NOMO-1 treated with dmso at 0.1 percent for 144 hours (cell line): ENCODE data around the gene ROBO2.

Experiments used
- DNase-seq: peaks from one replicate; lab custom pipeline; 2025; ENCODE audit not compliant: unreplicated experiment; lab: John Stamatoyannopoulos, UW

The ROBO2 gene

DNA sequence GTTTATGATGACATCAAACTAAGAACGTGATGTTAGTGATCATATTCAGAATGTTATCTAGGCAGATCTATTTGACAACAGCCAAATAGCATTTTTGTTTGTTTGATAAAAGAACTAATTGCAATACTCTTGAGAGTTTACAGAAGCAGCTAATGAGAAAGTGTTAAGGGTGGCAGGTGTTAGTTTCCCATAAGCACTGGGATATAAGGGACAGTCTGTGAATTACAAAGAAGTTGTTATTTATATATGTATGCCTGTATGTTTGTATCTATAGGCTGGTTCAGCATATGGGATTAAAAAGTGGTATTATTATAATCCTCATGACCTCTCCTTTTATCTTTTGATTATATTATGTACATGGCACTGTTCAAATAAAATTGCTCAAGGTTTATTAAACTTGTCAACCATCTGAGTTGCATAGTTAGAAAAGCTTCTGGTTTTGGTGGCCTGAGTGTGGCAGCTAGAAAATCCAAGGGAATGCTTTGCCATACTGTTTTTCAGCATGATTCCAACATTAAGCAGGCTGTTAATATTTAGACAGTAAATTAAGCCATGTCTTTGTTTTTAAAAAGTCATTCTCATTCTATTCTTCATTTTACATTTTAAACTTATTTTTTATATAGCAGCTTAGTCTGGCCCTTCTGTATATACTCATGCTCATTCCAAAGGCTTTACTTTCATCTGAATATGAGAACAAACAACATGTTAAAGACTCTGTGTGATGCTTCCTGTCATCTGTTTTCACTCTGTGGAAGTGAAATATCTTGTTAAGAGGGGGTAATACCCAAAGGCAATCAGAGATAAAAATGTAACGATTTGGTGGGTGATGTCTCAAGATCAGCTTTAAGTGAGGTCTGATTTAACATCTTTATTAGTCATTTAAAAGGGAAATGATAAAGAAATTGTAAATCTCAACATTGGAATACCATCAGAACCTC, 13.1 kb downstream of the ROBO2 start:
- DNase-seq = no peak

DNA sequence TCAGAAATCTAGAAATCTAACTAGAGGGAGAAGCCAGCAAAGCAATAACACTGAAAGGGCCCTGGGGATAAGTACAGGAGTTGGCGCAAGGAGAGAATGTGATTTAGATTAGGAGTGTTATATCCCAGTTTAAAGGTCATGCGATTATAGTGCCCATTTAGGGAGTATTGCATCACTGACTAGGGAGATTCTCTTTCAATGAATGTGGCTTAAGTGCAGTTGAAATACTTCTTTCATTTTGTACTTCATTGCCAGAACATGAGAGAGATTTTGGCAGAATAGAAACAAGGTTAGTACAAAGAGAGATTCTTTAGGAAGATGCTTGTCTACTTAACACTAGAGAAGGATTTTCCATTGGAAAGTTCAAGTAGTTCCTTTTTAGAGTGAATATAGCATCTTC, 13.9 kb downstream of the ROBO2 start:
- DNase-seq = no peak

DNA sequence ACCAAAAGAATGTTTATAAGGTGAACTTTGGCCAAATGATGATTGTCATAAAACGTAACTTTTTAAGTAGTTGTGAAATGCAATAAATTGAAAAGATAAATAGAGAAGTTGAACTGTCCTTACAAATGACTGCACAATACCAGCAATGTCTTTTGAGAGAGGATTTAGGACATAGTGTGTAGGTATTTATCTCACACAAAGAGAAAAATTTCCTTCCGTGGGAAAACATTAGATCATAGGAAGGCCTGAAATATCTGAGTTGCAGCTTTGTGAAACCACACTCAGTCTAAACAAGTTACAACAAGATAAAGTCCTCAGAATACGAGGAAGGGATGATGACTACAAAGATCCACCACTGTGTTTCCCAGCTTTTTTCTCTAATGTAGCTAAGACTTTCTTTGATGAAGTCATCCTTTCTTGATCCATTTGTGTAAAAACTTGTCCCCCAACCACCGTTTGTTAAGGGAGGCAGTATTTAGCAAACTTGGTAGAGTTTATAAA, 16.0 kb downstream of the ROBO2 start:
- DNase-seq = no peak

DNA sequence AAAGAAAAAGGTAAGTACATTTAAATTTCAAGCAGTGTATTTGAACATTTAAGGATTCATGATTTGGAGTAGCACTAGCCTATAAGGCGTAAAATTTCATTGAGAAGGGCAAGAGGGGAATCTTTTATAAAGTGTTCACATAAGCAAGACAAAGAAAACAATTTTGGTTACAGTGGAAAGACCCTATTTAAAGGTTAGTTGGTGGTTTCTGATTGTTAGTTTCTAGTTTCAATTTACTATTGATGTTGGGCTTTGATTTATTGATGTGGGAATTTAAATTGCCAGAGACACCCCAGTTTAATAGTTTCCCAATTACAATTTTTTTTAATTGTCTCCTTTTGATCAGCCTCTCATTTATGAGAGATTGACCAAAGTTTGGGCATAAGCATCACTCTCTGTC, 19.5 kb downstream of the ROBO2 start:
- no peak for DNase-seq

DNA sequence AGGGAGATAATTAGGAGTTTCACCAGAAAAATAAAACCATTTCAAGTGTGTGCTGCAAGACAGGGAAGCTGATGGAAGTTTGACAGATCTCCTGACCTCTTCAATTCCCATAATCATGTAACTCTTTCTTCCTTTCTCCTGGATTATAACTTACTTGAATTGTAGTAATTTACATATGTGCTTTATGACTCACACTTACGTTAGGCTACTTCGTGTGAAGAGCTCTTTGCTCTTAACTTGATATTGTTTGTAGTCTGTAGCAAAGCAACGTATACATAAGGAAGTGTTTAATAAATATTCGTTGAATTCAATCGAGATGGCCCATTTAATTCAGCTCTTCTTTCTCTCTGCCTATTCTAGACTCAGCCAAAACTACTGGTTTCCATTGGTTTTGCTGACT, 23.5 kb downstream of the ROBO2 start:
- no peak for DNase-seq

DNA sequence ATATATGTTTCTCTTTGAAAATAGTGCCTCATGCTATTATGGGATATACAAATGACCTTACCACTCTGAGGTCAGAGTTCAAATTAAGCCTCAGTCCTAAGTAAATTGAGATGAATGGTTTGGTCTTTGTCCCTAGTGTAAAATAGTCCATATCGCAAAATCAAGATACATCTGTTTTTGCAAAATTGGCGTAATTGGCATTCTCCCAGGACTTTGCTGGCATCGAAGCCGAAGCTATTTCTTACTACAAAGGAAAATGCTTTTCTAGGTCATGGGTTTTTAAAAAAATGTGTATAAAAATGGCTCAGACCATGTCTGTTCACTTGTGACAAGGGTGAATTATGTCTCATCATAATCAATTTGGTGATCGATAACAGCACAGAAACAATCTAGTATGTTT, 25.9 kb downstream of the ROBO2 start:
- DNase-seq = no peak

DNA sequence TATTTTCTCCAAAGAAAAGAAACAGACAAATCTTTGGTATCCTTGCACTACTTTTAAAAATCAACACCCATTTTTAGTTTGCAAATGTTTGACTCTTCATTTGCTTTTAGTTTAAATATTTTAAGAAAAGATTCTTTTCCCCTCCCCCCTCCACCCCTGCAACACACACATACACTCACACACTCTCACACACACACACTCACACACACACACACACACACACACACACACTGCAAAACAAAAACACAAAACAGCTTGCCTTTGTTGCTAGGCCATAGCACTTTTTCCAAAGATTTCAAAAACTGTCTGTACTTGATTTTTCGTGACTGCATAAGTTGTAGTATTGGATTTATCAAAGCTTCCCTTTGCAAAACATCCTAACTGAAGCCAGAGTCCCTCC, 26.9 kb downstream of the ROBO2 start:
- DNase-seq = no peak

DNA sequence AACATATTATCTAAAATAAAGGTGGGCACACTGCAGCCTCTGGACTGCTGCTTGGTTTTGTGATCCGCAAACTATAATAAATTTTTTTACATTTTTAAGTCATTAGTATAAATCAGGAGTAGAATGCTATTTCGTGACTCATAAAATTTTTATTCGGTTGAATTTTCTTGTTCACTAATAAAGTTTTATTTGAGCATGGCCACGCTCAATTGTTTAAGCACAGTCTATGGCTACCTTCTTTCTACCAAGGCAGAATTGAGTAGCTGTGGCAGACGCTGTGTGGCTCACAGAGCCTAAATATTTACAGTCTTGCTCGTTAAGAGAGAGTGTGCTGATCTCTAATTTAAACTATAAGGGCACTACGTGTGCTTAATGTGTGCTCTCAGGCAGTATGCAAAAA, 28.9 kb downstream of the ROBO2 start:
- DNase-seq = no peak

DNA sequence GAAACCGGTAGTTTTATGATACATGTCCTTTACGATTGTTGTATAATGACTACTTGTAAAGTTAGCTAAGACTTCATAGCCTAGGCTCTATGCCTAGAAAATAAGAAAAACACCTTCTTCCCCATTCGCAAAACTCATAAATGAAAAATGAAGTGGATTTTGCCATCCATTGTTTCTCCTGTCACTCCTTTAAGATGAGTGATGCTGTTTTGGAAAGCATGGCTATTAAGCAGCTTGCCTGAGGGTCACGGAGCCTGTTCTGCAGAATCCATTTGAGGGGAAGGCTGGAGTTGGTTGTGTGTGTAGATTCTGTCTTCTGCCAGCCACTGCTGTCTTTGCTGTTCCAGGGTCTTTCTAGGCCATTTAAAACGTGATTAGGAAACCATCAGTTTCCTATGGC, 31.5 kb downstream of the ROBO2 start:
- DNase-seq = no peak

DNA sequence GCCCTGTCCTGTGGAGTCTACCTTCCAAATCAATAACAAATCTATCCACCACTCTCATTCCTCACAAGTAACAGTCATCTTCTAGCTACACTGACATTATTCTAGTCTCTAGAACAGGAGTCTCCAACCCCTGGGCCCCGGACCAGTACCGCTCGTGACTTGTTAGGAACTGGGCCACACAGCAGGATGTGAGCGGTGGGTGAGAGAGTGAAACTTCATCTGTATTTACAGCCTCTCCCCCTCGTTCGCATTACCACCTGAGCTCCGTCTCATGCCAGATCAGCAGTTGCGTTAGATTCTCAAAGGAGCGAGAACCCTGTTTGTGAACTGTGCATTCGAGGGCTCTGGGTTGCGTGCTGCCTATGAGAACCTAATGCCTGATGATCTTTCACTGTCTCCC, 31.9 kb downstream of the ROBO2 start:
- DNase-seq = no peak

DNA sequence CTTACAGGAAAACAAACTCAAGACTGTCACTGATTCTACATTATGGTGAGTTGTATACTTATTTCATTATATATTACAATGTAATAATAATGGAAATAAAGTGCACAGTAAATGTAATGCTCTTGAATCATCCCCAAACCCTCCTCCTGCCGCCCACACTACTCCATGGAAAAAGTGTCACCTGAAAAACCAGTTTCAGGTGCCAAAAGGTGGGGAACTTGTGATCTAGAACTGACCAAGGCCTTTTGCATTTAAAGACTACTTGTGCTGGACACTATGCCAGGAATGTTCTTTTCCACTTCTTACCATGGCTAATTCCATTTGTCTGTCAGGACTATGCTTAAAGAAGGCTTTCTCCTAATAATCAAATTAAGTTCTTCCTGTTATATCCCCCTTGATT, 32.3 kb downstream of the ROBO2 start:
- no peak for DNase-seq

DNA sequence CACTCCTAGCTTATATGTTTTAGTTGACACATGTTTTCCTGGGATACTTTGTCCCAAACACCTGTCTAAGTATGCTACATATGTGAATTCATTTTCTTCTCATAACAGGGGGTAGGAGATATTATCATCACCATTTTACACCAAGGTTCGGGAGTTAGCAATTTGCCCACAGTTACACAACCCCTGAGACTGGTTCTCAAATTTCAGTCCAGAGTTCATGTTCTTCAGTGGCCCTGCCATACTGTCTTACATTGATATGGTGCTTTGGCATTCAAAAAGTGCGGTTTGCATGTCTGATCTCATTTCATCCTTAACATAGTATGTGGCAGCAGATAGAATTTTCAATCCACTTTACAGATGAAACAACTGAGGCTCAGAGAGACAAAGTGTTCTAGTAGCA, 38.4 kb downstream of the ROBO2 start:
- no peak for DNase-seq

DNA sequence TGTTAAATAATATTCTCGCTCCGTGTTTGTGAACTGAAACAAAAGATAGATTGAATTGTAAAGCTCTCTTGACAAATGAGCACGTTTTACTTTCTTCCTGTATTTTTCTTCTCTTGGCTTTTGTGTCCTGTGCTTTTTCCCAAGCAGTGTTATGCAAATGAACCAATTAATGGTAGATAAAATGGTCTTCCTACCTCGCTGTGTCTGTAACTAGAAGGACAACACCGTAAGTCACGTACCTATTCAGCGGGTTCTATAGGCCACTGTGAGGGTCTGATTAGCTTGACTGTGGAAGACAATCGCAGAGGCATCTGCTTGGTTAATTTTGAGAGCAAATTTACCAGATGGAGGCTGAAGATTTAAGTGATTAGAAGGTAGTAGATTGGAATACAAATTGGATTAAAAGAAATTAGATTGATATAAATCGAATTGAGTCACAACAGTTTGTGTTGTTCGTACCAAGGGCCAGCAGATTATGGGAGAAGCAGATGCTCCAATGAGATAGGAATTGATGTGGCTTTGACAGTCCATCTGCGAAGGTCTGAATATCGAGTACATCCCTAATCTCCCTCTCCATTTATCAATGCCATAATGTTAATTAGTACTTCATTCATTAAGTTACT, 40.2 kb downstream of the ROBO2 start:
- no peak for DNase-seq

DNA sequence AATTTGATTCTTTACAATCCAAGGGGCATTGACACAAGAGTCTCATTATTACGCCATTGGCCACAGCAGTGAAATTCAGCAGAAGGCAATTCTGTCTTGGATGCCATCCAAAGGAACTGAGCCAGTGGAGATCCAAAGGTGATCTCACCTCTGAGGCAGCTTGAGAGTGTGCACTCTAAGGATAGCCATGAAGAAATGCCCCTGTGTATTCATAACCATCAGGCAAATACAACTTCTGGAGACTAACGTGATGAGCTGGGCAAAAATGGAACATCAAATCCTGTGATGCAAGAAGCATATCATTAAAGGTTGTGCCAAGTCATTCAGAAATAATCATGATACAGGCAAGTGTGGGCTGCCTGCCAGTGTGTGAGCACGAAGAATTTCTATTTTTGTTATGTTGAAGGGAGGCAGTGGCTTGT, 41.4 kb downstream of the ROBO2 start:
- no peak for DNase-seq

DNA sequence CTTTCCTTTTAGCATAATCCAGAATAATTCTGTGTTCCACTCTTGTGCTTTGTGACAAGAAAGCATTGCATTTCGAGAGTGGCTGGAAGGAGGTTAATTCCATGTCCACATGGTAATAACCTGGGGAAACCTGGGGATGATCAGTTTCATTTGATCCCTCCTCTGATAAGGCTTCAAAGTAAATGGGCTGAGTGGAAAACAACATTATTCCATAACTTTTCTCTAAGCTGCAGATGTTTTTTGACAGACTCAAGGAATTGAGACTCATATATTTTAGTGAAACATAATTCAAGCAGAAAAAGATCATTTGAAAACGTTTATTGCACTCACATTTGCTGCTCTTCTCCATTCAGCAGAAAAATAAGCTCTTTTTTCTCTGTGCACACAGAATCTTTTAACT, 44.6 kb downstream of the ROBO2 start:
- no peak for DNase-seq

DNA sequence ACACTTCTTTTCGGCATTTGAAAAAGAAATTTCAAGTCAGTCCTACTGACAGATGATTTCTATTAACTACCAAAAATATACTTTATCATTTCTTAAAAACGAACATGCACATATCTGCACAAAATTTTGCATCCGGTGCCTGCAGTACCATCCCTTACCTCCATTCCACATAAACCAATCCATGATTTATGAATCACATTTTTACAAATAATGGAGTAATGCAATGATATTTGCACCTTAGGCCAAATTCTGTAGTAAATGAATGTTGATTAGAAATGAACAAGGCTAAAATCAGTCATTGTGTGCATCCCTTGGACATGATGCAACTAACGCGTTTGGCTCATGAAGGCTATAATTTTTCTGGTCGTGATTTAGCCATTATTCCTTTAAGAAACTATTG, 46.5 kb downstream of the ROBO2 start:
- no peak for DNase-seq

DNA sequence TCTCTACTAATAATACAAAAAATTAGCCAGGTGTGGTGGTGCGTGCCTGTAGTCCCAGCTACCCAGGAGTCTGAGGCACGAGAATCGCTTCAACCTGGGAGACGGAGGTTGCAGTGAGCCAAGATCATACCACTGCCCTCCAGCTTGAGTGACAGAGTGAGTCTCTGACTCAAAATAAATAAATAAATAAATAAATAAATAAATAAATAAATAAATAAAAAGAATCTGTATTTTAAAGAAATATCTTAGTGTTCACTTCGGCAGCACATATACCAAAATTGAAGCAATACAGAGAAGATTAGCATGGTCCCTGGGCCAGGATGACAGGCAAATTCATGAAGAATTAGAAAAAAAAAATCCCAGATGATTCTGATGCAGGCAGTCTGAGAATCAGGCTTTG, 51.9 kb downstream of the ROBO2 start:
- DNase-seq = no peak

DNA sequence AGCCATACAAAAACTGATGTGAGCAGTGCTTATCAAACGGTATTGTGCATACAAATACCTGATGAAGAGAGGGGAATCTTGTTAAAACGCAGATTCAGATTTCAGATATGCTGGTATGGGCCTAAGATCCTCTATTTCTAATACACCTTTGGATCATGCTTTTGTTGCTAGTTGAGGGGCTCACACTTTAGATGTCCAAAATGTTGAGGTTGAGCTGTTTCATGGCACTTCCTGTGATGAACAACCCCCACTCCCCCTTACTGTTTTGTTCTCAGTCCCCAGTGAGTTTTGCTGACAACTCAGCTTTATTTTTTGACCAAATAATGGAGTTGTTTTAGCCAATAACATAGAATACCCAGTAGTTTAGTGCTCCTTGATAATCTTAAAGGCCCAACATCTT, 53.2 kb downstream of the ROBO2 start:
- no peak for DNase-seq

DNA sequence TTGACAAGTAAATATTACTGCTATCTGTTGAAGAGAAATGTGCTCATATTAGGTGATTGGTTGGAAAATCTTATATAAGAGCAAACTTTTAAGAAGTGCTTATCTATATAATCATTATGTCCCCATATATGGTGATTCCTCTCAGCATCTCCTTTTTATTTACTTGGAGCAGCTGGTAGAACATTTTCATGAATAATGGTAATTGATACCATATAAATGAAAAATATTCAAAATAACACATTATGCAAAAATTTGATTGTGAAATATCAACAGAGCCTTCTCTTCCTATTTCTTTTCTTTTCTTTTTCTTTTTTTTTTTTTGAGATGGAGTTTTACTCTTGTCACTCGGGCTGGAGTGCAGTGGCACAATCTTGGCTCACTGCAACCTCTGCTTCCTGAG, 56.2 kb downstream of the ROBO2 start:
- DNase-seq = no peak

DNA sequence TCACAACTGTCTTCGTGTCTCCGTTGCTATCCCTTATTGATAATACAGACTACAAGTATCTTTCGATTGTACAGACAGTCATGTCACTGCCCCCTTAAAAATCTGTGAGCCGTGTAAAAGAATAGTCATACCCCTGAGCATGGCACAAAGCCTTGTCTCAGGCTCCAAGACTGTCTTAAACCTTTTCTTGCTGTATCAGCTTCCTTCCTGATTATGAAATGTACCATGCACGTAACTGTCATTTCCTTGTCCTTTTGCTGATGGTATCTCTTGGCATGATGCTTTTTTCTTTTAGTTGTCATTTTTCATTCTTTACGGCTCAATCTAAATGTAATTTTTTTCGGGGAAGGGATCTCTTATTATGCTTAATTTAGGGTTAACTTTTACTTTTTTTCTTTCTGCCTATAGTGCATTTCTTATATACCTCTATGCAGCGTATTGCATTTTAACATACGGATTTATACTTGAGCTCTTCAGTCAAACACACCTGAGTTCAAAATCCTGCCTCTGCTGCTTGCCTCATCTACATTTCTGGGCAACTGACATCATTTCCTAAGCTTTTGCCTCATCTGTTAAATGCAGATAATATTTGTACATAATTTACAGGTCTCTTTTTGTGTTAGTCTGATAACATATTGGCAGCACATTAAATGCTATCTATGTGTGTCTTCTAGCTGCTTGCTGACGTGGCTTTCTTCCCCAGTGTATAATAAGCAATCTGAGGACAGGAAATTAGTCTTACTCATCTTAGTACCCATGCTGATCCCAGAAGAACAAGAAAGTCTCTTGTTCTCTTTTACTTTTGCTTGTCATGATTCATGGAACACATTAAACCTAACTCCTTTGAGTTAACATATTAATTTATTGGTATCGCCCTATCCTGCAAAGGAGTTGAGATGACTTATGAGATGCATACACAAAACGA, 57.3 kb downstream of the ROBO2 start:
- DNase-seq = no peak

DNA sequence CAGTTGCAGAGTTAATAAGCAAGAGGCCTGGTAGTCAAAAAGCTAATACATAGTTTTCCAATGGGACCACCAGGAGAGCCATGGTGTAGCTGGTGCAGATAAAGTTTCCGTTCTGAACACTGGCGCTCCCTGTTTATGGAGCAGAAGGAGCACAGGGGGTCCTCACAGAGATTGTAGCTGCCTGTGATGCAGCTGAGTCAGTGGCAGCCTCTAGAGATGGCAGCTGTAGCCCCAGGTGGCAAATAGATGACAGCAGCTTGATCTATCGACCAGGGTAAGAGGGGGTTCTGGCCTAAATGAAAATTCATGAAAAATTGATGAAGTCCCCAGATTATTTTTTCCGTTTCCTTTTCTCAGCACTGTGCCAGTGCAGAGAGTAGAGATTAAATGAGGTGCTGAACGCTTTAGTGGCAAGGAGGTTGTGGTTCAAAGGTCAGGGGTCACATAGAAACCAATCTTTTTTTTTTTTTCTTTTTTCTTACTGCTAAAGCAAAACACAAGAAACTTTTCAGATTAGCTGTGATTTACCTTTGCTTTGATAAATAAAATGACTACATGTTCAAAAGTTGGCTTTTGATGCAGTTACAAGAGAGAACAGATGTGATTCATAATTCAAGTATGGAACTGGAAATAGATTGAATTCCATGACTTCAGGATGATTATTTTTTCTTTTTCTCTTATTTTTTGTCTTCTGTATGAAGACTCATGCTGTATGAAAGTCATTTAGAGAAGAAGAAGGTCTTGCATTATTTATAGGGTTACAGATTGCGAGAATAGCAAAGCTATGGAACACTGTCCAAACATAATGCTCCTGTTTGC, 63.3 kb downstream of the ROBO2 start:
- DNase-seq = no peak
